Body of pancreas (tissue), 4 donors: ENCODE measurements around the gene FHAD1. TPM values are rescaled to one million over a fixed set of nuclear protein-coding genes. Genes with fewer than 3 reads are reported as not detected.

Experiments used
- ATAC-seq: fragments of 150-250 bp; one replicate; pipeline ENCODE4 v1.9.1; 2016
- DNase-seq, 4 donors: peaks; one replicate each; pipeline ENCODE4 v3.0.0-alpha.2; 2019
- H3K27ac ChIP-seq, 4 donors: fragments of 200-600 bp; sonication (generic); 1 replicate in 3 of 4; 2 replicates in 1 of 4; pipeline versions ENCODE4 v1.5.1 to v1.6.1; 2016 to 2019; ENCODE audit warnings: mild to moderate bottlenecking in 1 of 4, mixed read lengths in 1 of 4, moderate library complexity in 1 of 4
- H3K27me3 ChIP-seq, 2 donors: fragments of 200-600 bp; sonication (generic); one replicate each; pipeline ENCODE4 v1.6.0; 2016; ENCODE audit warnings: mild to moderate bottlenecking in 1 of 2
- H3K36me3 ChIP-seq, 2 donors: fragments of 200-600 bp; sonication (generic); replicated peaks in 1 of 2; 2 replicates each; pipeline ENCODE4 v1.5.1; 2016; ENCODE audit warnings: low read depth in 2 of 2; ENCODE audit not compliant: insufficient read depth in 1 of 2
- H3K4me1 ChIP-seq: fragments of 200-600 bp; sonication (generic); one replicate; pipeline ENCODE4 v1.6.0; 2016
- H3K4me3 ChIP-seq, 2 donors: fragments of 200-600 bp; sonication (generic); 1 replicate in 1 of 2; 2 replicates in 1 of 2; pipeline ENCODE4 v1.5.1; 2016 to 2019
- H3K9me3 ChIP-seq, 3 donors: fragments of 200-600 bp; sonication (generic); 1 replicate in 2 of 3; 2 replicates in 1 of 3; pipeline ENCODE4 v1.5.1; 2016
- CTCF ChIP-seq, 7 experiments: fragments of 450-650 bp in 4 of 7; fragments of 200-600 bp in 3 of 7; sonication (generic) in 3 of 7; IDR thresholded peaks; one replicate each; pipeline ENCODE4 v1.5.1; 2016 to 2019; ENCODE audit warnings: antibody characterized with exemption in 7 of 7
- POLR2A ChIP-seq, 3 donors: fragments of 450-650 bp; IDR thresholded peaks; one replicate each; pipeline ENCODE4 v1.6.1; 2016; ENCODE audit warnings: antibody characterized with exemption in 3 of 3, mild to moderate bottlenecking in 2 of 3
- WGBS, 2 donors: methylation state at CpG; one replicate each; pipeline ENCODE4 v1.1.5; 2017; 5-methylcytosine and 5-hydroxymethylcytosine counted together
- intact Hi-C: fragments of 100-400 bp; cut with DNase I; formaldehyde crosslinking; loops from one replicate; pipeline ENCODE4 v1.15.1; 2023
- total RNA-seq, 2 donors: library from RNA; depleted of rRNA; stranded (reverse); fragments of >200 nt; gene quantifications; one replicate each; pipeline ENCODE4 v1.1.0, GENCODE V29; 2016

The FHAD1 gene
- total RNA-seq, 2 donors from 2014 or later = 2.9 to 4.9 TPM

- peak overlapping the region in 1 of 4 donors; percentile 26 for H3K27ac ChIP-seq
- H3K9me3 ChIP-seq = no peaks in the 10 kb centered on the region
- TF ChIP-seq CTCF (IDR thresholded peaks at IDR 0.05) = no peak
- TF ChIP-seq POLR2A (IDR thresholded peaks at IDR 0.05) = no peak
- peak in 2 of 4 donors; percentile 52 to 54 for DNase-seq
- no peaks in the 10 kb centered on the region for H3K27me3 ChIP-seq
- peak; percentile 49 for ATAC-seq
- H3K4me3 ChIP-seq = no peak overlapping the region
- peaks cover 25% of the 10 kb centered on the region for H3K4me1 ChIP-seq
- intact Hi-C loops = no loop called here
- H3K36me3 ChIP-seq = no peaks in the 10 kb centered on the region
- WGBS, 2 donors = 17% methylated on average over 4 of the region's 4 CpGs
Observed at GRCh38 chr1:15351310-15351709, 104.3 kb downstream of the FHAD1 start.

GRCh38 chr1:15352128-15352957 lies 105.3 kb downstream of the FHAD1 start:
- H3K4me3 ChIP-seq = no peak overlapping the region
- intact Hi-C loops = no loop called here
- no peaks in the 10 kb centered on the region for H3K9me3 ChIP-seq
- ATAC-seq (peak; percentile 91), DNase-seq (peak; percentile 75 to 87 (median 82))
- TF ChIP-seq CTCF (IDR thresholded peaks at IDR 0.05) = no peak
- no peaks in the 10 kb centered on the region for H3K27me3 ChIP-seq
- H3K4me1 ChIP-seq = peaks cover 25% of the 10 kb centered on the region
- peak overlapping the region; percentile 50 to 73 (median 58) for H3K27ac ChIP-seq
- 44 to 47% methylated on average over 12 of the region's 12 CpGs for WGBS, 2 donors
- no peaks in the 10 kb centered on the region for H3K36me3 ChIP-seq

- no peak overlapping the region for H3K27ac ChIP-seq
- H3K27me3 ChIP-seq = no peaks in the 10 kb centered on the region
- no peaks in the 10 kb centered on the region for H3K36me3 ChIP-seq
- DNase-seq (no peak), ATAC-seq (no peak)
- H3K4me1 ChIP-seq = peaks cover 25% of the 10 kb centered on the region
- 73 to 89% methylated on average over 8 to 11 of the region's 11 CpGs for WGBS, 2 donors
- intact Hi-C loops = no loop called here
- no peaks in the 10 kb centered on the region for H3K9me3 ChIP-seq
- no peak overlapping the region for H3K4me3 ChIP-seq
- TF ChIP-seq POLR2A (IDR thresholded peaks at IDR 0.05) (no peak), CTCF (IDR thresholded peaks at IDR 0.05) (no peak)
Observed at GRCh38 chr1:15353839-15354579, 107.0 kb downstream of the FHAD1 start.

- ATAC-seq = no peak
- H3K9me3 ChIP-seq = no peaks in the 10 kb centered on the region
- no peak for DNase-seq
- H3K27me3 ChIP-seq = no peaks in the 10 kb centered on the region
- no peaks in the 10 kb centered on the region for H3K36me3 ChIP-seq
- intact Hi-C loops = no loop called here
- TF ChIP-seq POLR2A (IDR thresholded peaks at IDR 0.05) (no peak), CTCF (IDR thresholded peaks at IDR 0.05) (no peak)
- H3K4me1 ChIP-seq = peaks cover 25% of the 10 kb centered on the region
- no peak overlapping the region for H3K4me3 ChIP-seq
- 75 to 82% methylated on average over 6 of the region's 6 CpGs for WGBS, 2 donors
- no peak overlapping the region for H3K27ac ChIP-seq
Observed at GRCh38 chr1:15354580-15354965, 107.5 kb downstream of the FHAD1 start.
